GM21367 (cell line): Measurements from ENCODE around the gene PHF13.

Experiments used
- ATAC-seq: cut with Tn5 transposase; IDR thresholded peaks from one replicate; pipeline ENCODE4 v1.9.1; 2021; ENCODE audit not compliant: unreplicated experiment

Gene PHF13

GRCh38 chr1:6613361-6614018 is at the start of gene PHF13:
PHF13 (plus strand) TSS chr1:6613731; CDS start chr1:6614067, 336 bp downstream.
- ATAC-seq = peak; percentile 92

- ATAC-seq = no peak
Measured at GRCh38 chr1:6569033-6569432, 44.5 kb upstream of the PHF13 start.

DNA sequence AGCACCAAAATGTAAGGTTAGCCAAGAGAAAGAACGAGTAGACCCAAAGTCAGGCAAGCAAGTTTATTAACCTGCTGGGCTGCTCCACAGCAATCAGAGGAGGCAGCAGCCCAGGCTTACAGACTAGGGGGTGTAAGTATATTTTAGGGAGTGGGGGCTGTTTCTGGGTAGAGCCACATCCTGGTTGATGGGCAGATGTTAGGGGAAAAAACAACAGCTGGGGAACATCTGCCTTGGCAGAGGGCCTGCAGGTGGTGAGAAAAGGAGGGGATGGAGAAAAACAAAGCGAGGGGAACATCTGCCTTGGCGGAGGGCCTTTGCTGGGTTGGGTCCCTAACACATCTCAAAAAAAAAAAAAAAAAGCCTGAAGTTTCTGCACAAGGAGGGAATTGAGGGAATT is 43.4 kb upstream of the PHF13 start:
- ATAC-seq = no peak

GRCh38 chr1:6570987-6571386 is 42.5 kb upstream of the PHF13 start:
- ATAC-seq = no peak

DNA sequence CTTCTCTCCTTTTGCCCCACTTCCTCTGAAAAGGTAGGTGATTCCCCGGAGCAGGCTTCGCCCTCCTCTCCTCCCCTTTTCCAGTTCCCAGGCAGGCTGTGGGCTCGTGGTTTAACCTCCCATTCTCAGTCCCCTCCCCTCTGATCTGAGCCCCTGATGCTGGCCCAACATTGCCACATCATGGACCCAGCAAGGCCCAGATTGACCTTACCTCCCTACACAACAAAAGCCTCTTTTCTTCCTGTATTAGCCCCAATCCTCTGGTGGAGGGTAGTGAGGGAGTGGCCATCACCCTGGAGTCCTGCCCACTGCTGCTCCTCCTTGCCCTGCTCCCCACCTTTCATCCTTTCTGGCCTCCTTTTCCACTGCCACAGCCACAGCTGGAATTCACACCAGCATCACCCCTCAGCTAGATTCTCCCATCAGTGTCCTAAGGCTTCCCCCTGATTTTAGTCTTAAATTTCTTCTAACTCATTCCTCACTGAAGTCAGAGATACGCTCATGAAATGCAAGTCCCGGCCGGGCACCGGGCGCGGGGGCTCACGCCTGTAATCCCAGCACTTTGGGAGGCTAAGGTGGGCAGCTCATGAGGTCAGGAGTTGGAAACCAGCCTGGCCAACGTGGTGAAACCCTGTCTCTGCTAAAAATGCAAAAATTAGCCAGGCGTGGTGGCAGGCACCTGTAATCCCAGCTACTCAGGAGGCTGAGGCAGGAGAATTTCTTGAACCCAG is 40.7 kb upstream of the PHF13 start:
- ATAC-seq = no peak

GRCh38 chr1:6574025-6574620 is 39.4 kb upstream of the PHF13 start:
- ATAC-seq = no peak

- no peak for ATAC-seq
Measured at GRCh38 chr1:6574818-6575217, 38.7 kb upstream of the PHF13 start.

DNA sequence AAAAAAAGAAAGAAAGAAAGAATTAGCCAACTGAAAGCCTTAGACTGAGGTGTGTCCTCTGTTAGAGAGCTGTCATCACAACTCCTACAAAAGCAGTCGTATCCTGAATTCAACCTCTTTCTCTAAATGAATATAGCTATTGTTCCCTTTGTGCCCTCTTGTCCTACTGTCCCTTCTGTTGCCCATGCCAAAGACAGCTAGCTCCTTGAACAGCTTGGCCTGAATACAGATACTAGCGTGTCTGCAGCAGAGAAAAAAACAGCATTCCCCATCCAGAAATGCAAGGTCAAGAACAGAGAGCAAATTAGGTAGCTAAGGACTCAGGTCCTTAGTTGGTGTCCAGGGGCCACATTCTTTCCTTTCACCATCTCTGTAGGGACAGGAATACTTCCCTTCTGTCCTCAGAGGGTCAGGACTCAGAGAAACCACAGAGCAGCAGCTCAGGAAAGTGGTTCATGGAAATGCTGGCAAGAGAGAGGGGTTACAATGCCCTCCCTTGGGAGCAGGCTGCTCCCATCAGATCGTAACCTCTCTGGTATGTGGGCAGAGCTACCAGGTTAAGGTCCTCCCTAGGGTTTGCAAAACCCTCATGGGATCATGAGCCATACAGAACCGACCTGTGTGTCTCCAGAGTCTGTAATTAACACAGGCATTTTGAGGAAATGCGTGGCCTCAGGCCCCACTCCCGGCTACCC is 35.6 kb upstream of the PHF13 start:
- ATAC-seq = no peak

DNA sequence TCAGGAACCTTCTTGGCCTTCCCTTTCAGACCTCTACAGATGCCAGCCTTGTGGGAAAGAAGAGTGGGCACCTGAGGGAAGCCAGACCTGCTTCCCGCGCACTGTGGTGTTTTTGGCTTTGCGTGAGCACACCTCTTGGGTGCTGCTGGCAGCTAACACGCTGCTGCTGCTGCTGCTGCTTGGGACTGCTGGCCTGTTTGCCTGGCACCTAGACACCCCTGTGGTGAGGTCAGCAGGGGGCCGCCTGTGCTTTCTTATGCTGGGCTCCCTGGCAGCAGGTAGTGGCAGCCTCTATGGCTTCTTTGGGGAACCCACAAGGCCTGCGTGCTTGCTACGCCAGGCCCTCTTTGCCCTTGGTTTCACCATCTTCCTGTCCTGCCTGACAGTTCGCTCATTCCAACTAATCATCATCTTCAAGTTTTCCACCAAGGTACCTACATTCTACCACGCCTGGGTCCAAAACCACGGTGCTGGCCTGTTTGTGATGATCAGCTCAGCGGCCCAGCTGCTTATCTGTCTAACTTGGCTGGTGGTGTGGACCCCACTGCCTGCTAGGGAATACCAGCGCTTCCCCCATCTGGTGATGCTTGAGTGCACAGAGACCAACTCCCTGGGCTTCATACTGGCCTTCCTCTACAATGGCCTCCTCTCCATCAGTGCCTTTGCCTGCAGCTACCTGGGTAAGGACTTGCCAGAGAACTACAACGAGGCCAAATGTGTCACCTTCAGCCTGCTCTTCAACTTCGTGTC is 34.7 kb upstream of the PHF13 start:
- no peak for ATAC-seq

- peak; percentile 95 for ATAC-seq
Measured at GRCh38 chr1:6579374-6580118, 34.0 kb upstream of the PHF13 start, which contains the start of gene ZBTB48. ZBTB48 (plus strand) TSS chr1:6579994; CDS start chr1:6580610, 616 bp downstream.

GRCh38 chr1:6580119-6580592 is 33.4 kb upstream of the PHF13 start:
- no peak for ATAC-seq

DNA sequence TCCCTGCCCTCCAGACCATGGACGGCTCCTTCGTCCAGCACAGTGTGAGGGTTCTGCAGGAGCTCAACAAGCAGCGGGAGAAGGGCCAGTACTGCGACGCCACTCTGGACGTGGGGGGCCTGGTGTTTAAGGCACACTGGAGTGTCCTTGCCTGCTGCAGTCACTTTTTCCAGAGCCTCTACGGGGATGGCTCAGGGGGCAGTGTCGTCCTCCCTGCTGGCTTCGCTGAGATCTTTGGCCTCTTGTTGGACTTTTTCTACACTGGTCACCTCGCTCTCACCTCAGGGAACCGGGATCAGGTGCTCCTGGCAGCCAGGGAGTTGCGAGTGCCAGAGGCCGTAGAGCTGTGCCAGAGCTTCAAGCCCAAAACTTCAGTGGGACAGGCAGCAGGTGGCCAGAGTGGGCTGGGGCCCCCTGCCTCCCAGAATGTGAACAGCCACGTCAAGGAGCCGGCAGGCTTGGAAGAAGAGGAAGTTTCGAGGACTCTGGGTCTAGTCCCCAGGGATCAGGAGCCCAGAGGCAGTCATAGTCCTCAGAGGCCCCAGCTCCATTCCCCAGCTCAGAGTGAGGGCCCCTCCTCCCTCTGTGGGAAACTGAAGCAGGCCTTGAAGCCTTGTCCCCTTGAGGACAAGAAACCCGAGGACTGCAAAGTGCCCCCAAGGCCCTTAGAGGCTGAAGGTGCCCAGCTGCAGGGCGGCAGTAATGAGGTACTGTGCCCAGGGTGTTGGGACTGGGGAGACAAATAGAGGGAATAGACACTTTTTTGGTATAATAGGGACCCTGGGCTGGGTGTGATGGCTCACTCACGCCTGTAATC is 32.7 kb upstream of the PHF13 start:
- ATAC-seq = no peak

- ATAC-seq = no peak
Measured at GRCh38 chr1:6581561-6582305, 31.8 kb upstream of the PHF13 start.

GRCh38 chr1:6582370-6582769 is 31.2 kb upstream of the PHF13 start:
- no peak for ATAC-seq

GRCh38 chr1:6584126-6585080 is 29.1 kb upstream of the PHF13 start:
- ATAC-seq = no peak

- no peak for ATAC-seq
Measured at GRCh38 chr1:6585081-6585722, 28.3 kb upstream of the PHF13 start.

- no peak for ATAC-seq
Measured at GRCh38 chr1:6585841-6586240, 27.7 kb upstream of the PHF13 start.
